ENCODE measurements around the gene ITGA11.

Gene ITGA11

DNA sequence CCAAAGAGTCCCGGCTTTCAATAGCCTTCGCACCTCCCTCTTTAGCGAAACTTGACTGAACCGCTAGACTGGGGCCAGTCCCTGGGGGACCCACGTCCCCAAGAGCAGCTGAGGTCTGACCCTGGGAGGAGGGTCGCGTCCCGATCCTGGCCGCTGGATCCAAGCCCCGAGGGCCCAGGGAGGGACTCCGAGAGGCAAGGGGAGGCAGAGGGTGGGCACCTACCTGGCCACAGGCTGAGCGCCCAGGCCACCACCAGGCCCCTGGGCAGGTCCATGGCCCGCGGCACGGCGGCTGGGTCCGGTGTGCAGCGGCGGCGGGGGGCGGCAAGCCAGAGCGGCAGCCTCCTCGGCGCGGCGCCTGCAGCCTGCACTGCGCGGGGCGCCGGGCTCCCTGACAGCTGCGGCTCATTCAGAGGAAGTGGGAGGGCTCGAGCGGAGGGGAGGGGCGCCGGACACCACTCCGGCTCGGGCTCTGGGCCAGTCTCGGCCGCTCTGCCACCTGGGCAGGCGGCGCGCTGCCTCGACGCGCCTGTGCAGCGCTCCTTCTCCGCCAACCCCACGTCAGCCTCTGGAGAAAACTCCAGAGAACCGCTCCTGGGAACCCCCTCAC, at the start of gene ITGA11:
Gene ITGA11 (minus strand): TSS at position 372 of the 610 bp plus-strand sequence. CDS start 97 bp downstream, at position 275.
- Histone ChIP-seq H3K4me1 (peaks cover 0 to 50% (median 21%) of the 10 kb centered on the region in 4 donors), H3K27ac (peak within 1 kb of the TSS; percentile 77 to 82), H3K4me3 (peak within 1 kb of the TSS; percentile 63 to 87), H3K9me3 (no peaks in the 10 kb centered on the region), H3K36me3 (no peaks in the 10 kb centered on the region), H3K27me3 (no peaks in the 10 kb centered on the region)
- peak; percentile 82 to 91 for DNase-seq
- intact Hi-C loops (cut with DNase I; ENCODE audit: low total_unique reads): no loop called here
- TF ChIP-seq, protein P1, sequence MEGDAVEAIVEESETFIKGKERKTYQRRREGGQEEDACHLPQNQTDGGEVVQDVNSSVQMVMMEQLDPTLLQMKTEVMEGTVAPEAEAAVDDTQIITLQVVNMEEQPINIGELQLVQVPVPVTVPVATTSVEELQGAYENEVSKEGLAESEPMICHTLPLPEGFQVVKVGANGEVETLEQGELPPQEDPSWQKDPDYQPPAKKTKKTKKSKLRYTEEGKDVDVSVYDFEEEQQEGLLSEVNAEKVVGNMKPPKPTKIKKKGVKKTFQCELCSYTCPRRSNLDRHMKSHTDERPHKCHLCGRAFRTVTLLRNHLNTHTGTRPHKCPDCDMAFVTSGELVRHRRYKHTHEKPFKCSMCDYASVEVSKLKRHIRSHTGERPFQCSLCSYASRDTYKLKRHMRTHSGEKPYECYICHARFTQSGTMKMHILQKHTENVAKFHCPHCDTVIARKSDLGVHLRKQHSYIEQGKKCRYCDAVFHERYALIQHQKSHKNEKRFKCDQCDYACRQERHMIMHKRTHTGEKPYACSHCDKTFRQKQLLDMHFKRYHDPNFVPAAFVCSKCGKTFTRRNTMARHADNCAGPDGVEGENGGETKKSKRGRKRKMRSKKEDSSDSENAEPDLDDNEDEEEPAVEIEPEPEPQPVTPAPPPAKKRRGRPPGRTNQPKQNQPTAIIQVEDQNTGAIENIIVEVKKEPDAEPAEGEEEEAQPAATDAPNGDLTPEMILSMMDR (IDR thresholded peaks at IDR 0.05): no peak

DNA sequence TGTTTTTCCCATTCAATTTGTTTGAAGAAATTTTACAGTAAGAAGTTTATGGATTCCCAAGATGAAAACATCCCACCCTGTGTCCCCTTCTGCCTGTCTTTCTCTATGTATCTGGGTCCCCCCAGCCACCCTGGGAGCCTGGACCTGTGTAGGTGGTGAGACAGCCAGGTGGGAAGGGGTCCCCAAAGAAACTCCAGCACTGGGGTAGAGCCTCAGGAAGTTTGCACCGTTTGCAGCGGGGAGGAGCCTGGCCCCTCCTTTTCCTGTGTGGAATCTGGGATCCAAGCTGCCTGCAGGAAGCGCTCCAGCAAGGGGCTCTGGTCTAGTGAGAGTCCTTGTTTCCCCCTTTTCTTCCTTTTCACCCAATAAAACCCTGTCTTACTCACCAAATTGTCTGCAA, 49.4 kb upstream of the ITGA11 start:
- intact Hi-C loops (cut with DNase I; ENCODE audit: low total_unique reads): no loop called here
- H3K4me1 ChIP-seq: peaks cover 0 to 69% (median 42%) of the 10 kb centered on the region in 4 donors
- no peaks in the 10 kb centered on the region for H3K36me3 ChIP-seq
- H3K4me3 ChIP-seq: no peak overlapping the region
- no peak for DNase-seq
- peak overlapping the region; percentile 79 to 86 for H3K27ac ChIP-seq
- H3K27me3 ChIP-seq: no peaks in the 10 kb centered on the region
- TF ChIP-seq, protein P1 (IDR thresholded peaks at IDR 0.05): no peak
- no peaks in the 10 kb centered on the region for H3K9me3 ChIP-seq

DNA sequence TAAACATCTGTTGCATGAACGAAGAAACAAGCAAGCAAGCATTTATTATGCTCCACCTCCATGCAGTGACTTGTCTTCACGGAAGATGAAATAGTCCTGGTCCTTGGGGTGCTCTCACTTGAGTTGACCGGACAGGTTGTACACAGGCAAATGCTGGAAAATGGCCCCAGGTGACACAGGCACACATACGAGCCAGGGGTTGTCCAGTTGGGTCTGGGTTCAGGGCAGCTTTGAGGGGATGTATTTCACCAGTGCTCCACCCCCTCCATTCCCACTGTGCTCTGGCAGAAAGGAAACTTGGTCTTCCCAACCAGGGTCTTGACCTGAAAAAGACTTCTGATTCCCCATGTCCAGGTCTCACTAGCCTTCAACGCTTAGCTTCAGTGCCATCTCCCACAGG, 48.3 kb upstream of the ITGA11 start:
- Histone ChIP-seq H3K27me3 (no peaks in the 10 kb centered on the region), H3K4me1 (peaks cover 0 to 58% (median 32%) of the 10 kb centered on the region in 4 donors), H3K9me3 (no peaks in the 10 kb centered on the region), H3K27ac (peak overlapping the region; percentile 79 to 86), H3K36me3 (no peaks in the 10 kb centered on the region), H3K4me3 (no peak overlapping the region)
- DNase-seq: no peak
- intact Hi-C loops (cut with DNase I; ENCODE audit: low total_unique reads): no loop called here
- TF ChIP-seq, protein P1 (IDR thresholded peaks at IDR 0.05): no peak

- no peak for DNase-seq
- Histone ChIP-seq H3K4me3 (no peak overlapping the region), H3K9me3 (no peaks in the 10 kb centered on the region), H3K27ac (peak overlapping the region; percentile 79 to 86), H3K36me3 (no peaks in the 10 kb centered on the region), H3K4me1 (peaks cover 0 to 54% (median 29%) of the 10 kb centered on the region in 4 donors), H3K27me3 (no peaks in the 10 kb centered on the region)
- intact Hi-C loops (cut with DNase I; ENCODE audit: low total_unique reads): loop anchor here (5.0 kb wide), 1 partner anchor 63 kb away; no protein-coding TSS in a partner anchor
- TF ChIP-seq, protein P1 (IDR thresholded peaks at IDR 0.05): no peak
Observed at GRCh38 chr15:68479870-68480269, 47.9 kb upstream of the ITGA11 start.

DNA sequence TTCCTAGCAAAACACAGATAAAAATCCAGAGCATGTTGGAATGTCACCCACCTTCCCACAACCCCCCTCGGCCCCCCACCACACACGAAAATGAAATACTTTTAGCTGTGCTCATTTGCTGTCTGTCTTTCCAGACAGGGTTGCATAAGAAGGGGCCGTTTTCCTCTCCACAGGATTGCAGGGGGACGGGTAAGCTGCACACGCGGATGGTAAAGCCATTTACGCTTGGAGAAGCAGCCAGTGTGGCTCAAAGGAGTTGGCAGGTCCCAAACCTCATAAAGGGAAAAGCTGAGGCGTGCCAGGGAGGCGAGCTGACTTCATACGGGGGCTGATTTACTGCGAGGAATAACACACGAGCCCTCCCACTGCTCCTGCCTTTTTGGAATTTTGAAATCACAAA, 47.4 kb upstream of the ITGA11 start:
- no peaks in the 10 kb centered on the region for H3K27me3 ChIP-seq
- no peak overlapping the region for H3K4me3 ChIP-seq
- no peaks in the 10 kb centered on the region for H3K36me3 ChIP-seq
- H3K4me1 ChIP-seq: peaks cover 0 to 50% (median 24%) of the 10 kb centered on the region in 4 donors
- TF ChIP-seq, protein P1 (IDR thresholded peaks at IDR 0.05): no peak
- H3K9me3 ChIP-seq: no peaks in the 10 kb centered on the region
- peak; percentile 82 to 93 for DNase-seq
- intact Hi-C loops (cut with DNase I; ENCODE audit: low total_unique reads): loop anchor here (5.0 kb wide), 1 partner anchor 62 kb away; no protein-coding TSS in a partner anchor
- peak overlapping the region; percentile 79 to 86 for H3K27ac ChIP-seq

All from tibial artery (tissue), 4 donors.